Measurements from ENCODE around the gene CEMIP. TPM values are rescaled to one million over a fixed set of nuclear protein-coding genes. Genes with fewer than 3 reads are reported as not detected.
A peak's percentile ranks its signal among the peaks of the same experiment; 100 is the strongest.

CEMIP gene
- total RNA-seq, 2 donors from 2014 or later, result 1.6 TPM; not detected in 1

- Histone ChIP-seq H3K9me3 (no peaks in the 10 kb centered on the region), H3K4me1 (no peaks in the 10 kb centered on the region), H3K27ac (no peak overlapping the region), H3K36me3 (replicated peaks in 1 of 2; ENCODE audit: insufficient read depth in 1 of 2, low read depth in 2 of 2) (no peaks in the 10 kb centered on the region), H3K27me3 (no peaks in the 10 kb centered on the region), H3K4me3 (no peak overlapping the region)
- DNase-seq (no peak), ATAC-seq (no peak)
- TF ChIP-seq CTCF (IDR thresholded peaks at IDR 0.05), result no peak
- TF ChIP-seq POLR2A (IDR thresholded peaks at IDR 0.05), result no peak
- intact Hi-C loops (cut with DNase I), result no loop called here
- 68 to 74% methylated on average over 4 of the region's 4 CpGs for WGBS, 2 donors
Measured at GRCh38 chr15:80823995-80824394, 44.8 kb downstream of the CEMIP start.

- Histone ChIP-seq H3K4me1 (no peaks in the 10 kb centered on the region), H3K36me3 (replicated peaks in 1 of 2; ENCODE audit: insufficient read depth in 1 of 2, low read depth in 2 of 2) (no peaks in the 10 kb centered on the region), H3K4me3 (no peak overlapping the region), H3K9me3 (no peaks in the 10 kb centered on the region), H3K27me3 (no peaks in the 10 kb centered on the region), H3K27ac (no peak overlapping the region)
- ATAC-seq, result no peak
- WGBS, 2 donors, result 73 to 80% methylated on average over 6 of the region's 6 CpGs
- intact Hi-C loops (cut with DNase I), result no loop called here
- no peak for TF ChIP-seq CTCF (IDR thresholded peaks at IDR 0.05)
- TF ChIP-seq POLR2A (IDR thresholded peaks at IDR 0.05), result no peak
- DNase-seq, result peak in 1 of 4 donors; percentile 6
Measured at GRCh38 chr15:80825361-80826030, 46.3 kb downstream of the CEMIP start.

- Histone ChIP-seq H3K36me3 (replicated peaks in 1 of 2; ENCODE audit: insufficient read depth in 1 of 2, low read depth in 2 of 2) (no peaks in the 10 kb centered on the region), H3K4me1 (no peaks in the 10 kb centered on the region), H3K27me3 (no peaks in the 10 kb centered on the region), H3K4me3 (no peak overlapping the region), H3K9me3 (no peaks in the 10 kb centered on the region), H3K27ac (no peak overlapping the region)
- no peak for ATAC-seq
- DNase-seq, result no peak
- TF ChIP-seq POLR2A (IDR thresholded peaks at IDR 0.05) (no peak), CTCF (IDR thresholded peaks at IDR 0.05) (no peak)
- intact Hi-C loops (cut with DNase I), result no loop called here
Measured at GRCh38 chr15:80828796-80829195, 49.6 kb downstream of the CEMIP start.

- Histone ChIP-seq H3K36me3 (replicated peaks in 1 of 2; ENCODE audit: insufficient read depth in 1 of 2, low read depth in 2 of 2) (no peaks in the 10 kb centered on the region), H3K9me3 (no peaks in the 10 kb centered on the region), H3K27me3 (no peaks in the 10 kb centered on the region), H3K4me3 (no peak overlapping the region), H3K27ac (no peak overlapping the region), H3K4me1 (no peaks in the 10 kb centered on the region)
- TF ChIP-seq POLR2A (IDR thresholded peaks at IDR 0.05), result no peak
- no peak for TF ChIP-seq CTCF (IDR thresholded peaks at IDR 0.05)
- intact Hi-C loops (cut with DNase I), result no loop called here
- ATAC-seq (no peak), DNase-seq (no peak)
- 100% methylated on average over 1 of the region's 1 CpG for WGBS, 2 donors
Measured at GRCh38 chr15:80830677-80831076, 51.5 kb downstream of the CEMIP start.

GRCh38 chr15:80831192-80831591, 52.0 kb downstream of the CEMIP start:
- H3K27me3 ChIP-seq, result no peaks in the 10 kb centered on the region
- WGBS, 2 donors, result 89 to 92% methylated on average over 7 of the region's 7 CpGs
- no peaks in the 10 kb centered on the region for H3K4me1 ChIP-seq
- H3K4me3 ChIP-seq, result no peak overlapping the region
- ATAC-seq (no peak), DNase-seq (no peak)
- H3K36me3 ChIP-seq (replicated peaks in 1 of 2; ENCODE audit: insufficient read depth in 1 of 2, low read depth in 2 of 2), result no peaks in the 10 kb centered on the region
- TF ChIP-seq CTCF (IDR thresholded peaks at IDR 0.05), result no peak
- TF ChIP-seq POLR2A (IDR thresholded peaks at IDR 0.05), result no peak
- no peaks in the 10 kb centered on the region for H3K9me3 ChIP-seq
- H3K27ac ChIP-seq, result no peak overlapping the region
- intact Hi-C loops (cut with DNase I), result no loop called here
